ENCODE data around the gene FOXA2. TPM values are rescaled to one million over a fixed set of nuclear protein-coding genes. Genes with fewer than 3 reads are reported as not detected.

The FOXA2 gene
- total and polyA plus RNA-seq, 9 of the 15 experiments (the other 6 are each of a cell fraction or from before 2014, with no cell fraction given), result 0.10 to 1.0 (median 0.25) TPM

GRCh38 chr20:22532598-22532997, 51.8 kb downstream of the FOXA2 start:
- 8% methylated on average over 3 of the region's 3 CpGs for WGBS (ENCODE audit: insufficient coverage, low coverage, missing lambda C conversion rate)
- no peaks in the 10 kb centered on the region; a peak in 2 of 5 replicates for H3K4me1 ChIP-seq (replicated peaks in 1 of 2; ENCODE audit: control insufficient read depth in 2 of 2, insufficient read depth in 2 of 2, low read length in 2 of 2)
- CTCF ChIA-PET (ENCODE audit: low intra/inter-chr PET ratio), result no interaction called here

More at GRCh38 chr20:22532598-22532997, 51.8 kb downstream of the FOXA2 start:
- H3K4me3 ChIP-seq, result no peak overlapping the region
- intact Hi-C loops (cut with micrococcal nuclease) (no loop called here), in situ Hi-C loops (cut with MboI) (no loop called here)
- H3K9ac ChIP-seq (ENCODE audit: insufficient read depth in 1 of 2, low read depth in 2 of 2, low read length in 2 of 2), result no peak overlapping the region
- no peak overlapping the region for H3K27ac ChIP-seq (ENCODE audit: extremely low read depth, low read depth, low read length)
- DNase-seq (ENCODE audit: extremely low read depth in 1 of 4, low spot score in 3 of 4) (no peak), FAIRE-seq (no peak), ATAC-seq (no peak)
- no peaks in the 10 kb centered on the region for H4K20me1 ChIP-seq (replicated peaks; ENCODE audit: control insufficient read depth, insufficient read depth, low read length)
- no peaks in the 10 kb centered on the region for H3K9me3 ChIP-seq (replicated peaks; ENCODE audit: control insufficient read depth, insufficient read depth, low read depth, low read length)
- H3K36me3 ChIP-seq (ENCODE audit: control insufficient read depth, insufficient read depth, low read length), result no peaks in the 10 kb centered on the region
- H3K4me2 ChIP-seq (ENCODE audit: insufficient read depth, low read length), result no peak overlapping the region
- H2AFZ ChIP-seq (ENCODE audit: low read depth, low read length), result no peak overlapping the region
- no TSS peak for BruUV-seq (replicated peaks)
- no peaks in the 10 kb centered on the region for H3K79me2 ChIP-seq (ENCODE audit: control insufficient read depth, insufficient read depth, low read length)
- POLR2A ChIA-PET, result interaction anchor here (0.5 to 1.0 kb wide), 2 partner anchors 39 to 44 kb away, joined by 3 to 4 read pairs; no protein-coding TSS in a partner anchor
- no peaks in the 10 kb centered on the region for H3K27me3 ChIP-seq (ENCODE audit: control insufficient read depth in 2 of 2, insufficient read depth in 2 of 2, low read length in 2 of 2)
- TF ChIP-seq, protein P1, sequence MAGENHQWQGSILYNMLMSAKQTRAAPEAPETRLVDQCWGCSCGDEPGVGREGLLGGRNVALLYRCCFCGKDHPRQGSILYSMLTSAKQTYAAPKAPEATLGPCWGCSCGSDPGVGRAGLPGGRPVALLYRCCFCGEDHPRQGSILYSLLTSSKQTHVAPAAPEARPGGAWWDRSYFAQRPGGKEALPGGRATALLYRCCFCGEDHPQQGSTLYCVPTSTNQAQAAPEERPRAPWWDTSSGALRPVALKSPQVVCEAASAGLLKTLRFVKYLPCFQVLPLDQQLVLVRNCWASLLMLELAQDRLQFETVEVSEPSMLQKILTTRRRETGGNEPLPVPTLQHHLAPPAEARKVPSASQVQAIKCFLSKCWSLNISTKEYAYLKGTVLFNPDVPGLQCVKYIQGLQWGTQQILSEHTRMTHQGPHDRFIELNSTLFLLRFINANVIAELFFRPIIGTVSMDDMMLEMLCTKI (IDR thresholded peaks at IDR 0.05; ENCODE audit: partially characterized antibody), result no peak
- no peak for TF ChIP-seq XRCC5 (IDR thresholded peaks at IDR 0.05; ENCODE audit: low read depth, low read length)
- no peak for TF ChIP-seq ZKSCAN3 (CRISPR knock-in tag; IDR thresholded peaks at IDR 0.05)
- TF ChIP-seq ADNP (tag; IDR thresholded peaks at IDR 0.05), result no peak
- TF ChIP-seq CREM (IDR thresholded peaks at IDR 0.05; ENCODE audit: low read depth), result no peak
- no peak for TF ChIP-seq HNRNPK (IDR thresholded peaks at IDR 0.05; ENCODE audit: low read depth, low read length, poor library complexity, severe bottlenecking)
- TF ChIP-seq DLX4 (CRISPR knock-in tag; IDR thresholded peaks at IDR 0.05), result no peak
- no peak for TF ChIP-seq SOX6 (IDR thresholded peaks at IDR 0.05)
- TF ChIP-seq TRIM24 (IDR thresholded peaks at IDR 0.05), result no peak
- no peak for TF ChIP-seq TEAD2 (tag; IDR thresholded peaks at IDR 0.05)
- TF ChIP-seq RBM14 (IDR thresholded peaks at IDR 0.05; ENCODE audit: borderline replicate concordance, insufficient read depth, low read depth, low read length), result no peak
- TF ChIP-seq JUNB (CRISPR knock-in tag; conservative IDR thresholded peaks at IDR 0.05), result no peak
- no peak for TF ChIP-seq E4F1 (CRISPR knock-in tag; IDR thresholded peaks at IDR 0.05; ENCODE audit: borderline replicate concordance)
- TF ChIP-seq ZNF184 (CRISPR knock-in tag; IDR thresholded peaks at IDR 0.05), result no peak
- TF ChIP-seq ZNF121 (CRISPR knock-in tag; conservative IDR thresholded peaks at IDR 0.05), result no peak
- TF ChIP-seq BHLHE40 (IDR thresholded peaks at IDR 0.05; ENCODE audit: low read length), result no peak
- TF ChIP-seq ZNF79 (CRISPR knock-in tag; IDR thresholded peaks at IDR 0.05; ENCODE audit: low read depth), result no peak
- no peak for TF ChIP-seq ZNF445 (CRISPR knock-in tag; IDR thresholded peaks at IDR 0.05; ENCODE audit: low read depth)
- TF ChIP-seq SETDB1 (IDR thresholded peaks at IDR 0.05; ENCODE audit: low read length), result no peak
- TF ChIP-seq, protein P2, sequence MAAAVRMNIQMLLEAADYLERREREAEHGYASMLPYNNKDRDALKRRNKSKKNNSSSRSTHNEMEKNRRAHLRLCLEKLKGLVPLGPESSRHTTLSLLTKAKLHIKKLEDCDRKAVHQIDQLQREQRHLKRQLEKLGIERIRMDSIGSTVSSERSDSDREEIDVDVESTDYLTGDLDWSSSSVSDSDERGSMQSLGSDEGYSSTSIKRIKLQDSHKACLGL (CRISPR knock-in tag; IDR thresholded peaks at IDR 0.05; ENCODE audit: borderline replicate concordance, poor library complexity, severe bottlenecking), result no peak
- H3K9me1 ChIP-seq (ENCODE audit: control insufficient read depth, insufficient read depth, low read length), result no peaks in the 10 kb centered on the region

Measured in K562 (cell line).